ENCODE data around the gene PTPRM.

Gene PTPRM

GRCh38 chr18:7566244-7566566 lies 911 bp upstream of the PTPRM start:
- peak overlapping the region; percentile 62 for H3K4me3 ChIP-seq (ENCODE audit: insufficient read length, low read depth)
- H3K27me3 ChIP-seq (ENCODE audit: insufficient read depth, insufficient read length): peaks cover 24% of the 10 kb centered on the region

GRCh38 chr18:7567474-7568425 lies 634 bp downstream of the PTPRM start:
- H3K4me1 ChIP-seq (ENCODE audit: insufficient read depth, insufficient read length): no peaks in the 10 kb centered on the region
- peaks cover 24% of the 10 kb centered on the region for H3K27me3 ChIP-seq (ENCODE audit: insufficient read depth, insufficient read length)
- H3K9me3 ChIP-seq (ENCODE audit: insufficient read depth, low read length): peaks cover 29% of the 10 kb centered on the region; the same call in 1 of the 2 replicates
- TF ChIP-seq YY1 (IDR thresholded peaks at IDR 0.05; ENCODE audit: insufficient read depth, insufficient read length) (no peak), ZNF274 (IDR thresholded peaks at IDR 0.05; ENCODE audit: low read depth, low read length) (no peak), SUZ12 (IDR thresholded peaks at IDR 0.05; ENCODE audit: extremely low read depth, insufficient read depth, insufficient read length) (no peak)
- DNase-seq (ENCODE audit: low read depth, low spot score): no peak
- peak overlapping the region; percentile 80 for H3K9ac ChIP-seq (ENCODE audit: insufficient read length, low read depth)
- peak overlapping the region; percentile 62 for H3K4me3 ChIP-seq (ENCODE audit: insufficient read length, low read depth)
- H3K36me3 ChIP-seq (ENCODE audit: insufficient read depth, insufficient read length, low read length): no peaks in the 10 kb centered on the region

More at GRCh38 chr18:7566244-7566566, 911 bp upstream of the PTPRM start:
- Histone ChIP-seq H3K9me3 (ENCODE audit: insufficient read depth, low read length) (peaks cover 29% of the 10 kb centered on the region; the same call in 1 of the 2 replicates), H3K9ac (ENCODE audit: insufficient read length, low read depth) (peak overlapping the region; percentile 66), H3K4me1 (ENCODE audit: insufficient read depth, insufficient read length) (no peaks in the 10 kb centered on the region), H3K36me3 (ENCODE audit: insufficient read depth, insufficient read length, low read length) (no peaks in the 10 kb centered on the region)
- TF ChIP-seq YY1 (IDR thresholded peaks at IDR 0.05; ENCODE audit: insufficient read depth, insufficient read length) (no peak), SUZ12 (IDR thresholded peaks at IDR 0.05; ENCODE audit: extremely low read depth, insufficient read depth, insufficient read length) (no peak), ZNF274 (IDR thresholded peaks at IDR 0.05; ENCODE audit: low read depth, low read length) (no peak)
- no peak for DNase-seq (ENCODE audit: low read depth, low spot score)

GRCh38 chr18:7568426-7568825 lies 1.3 kb downstream of the PTPRM start:
- no peaks in the 10 kb centered on the region for H3K36me3 ChIP-seq (ENCODE audit: insufficient read depth, insufficient read length, low read length)
- H3K9me3 ChIP-seq (ENCODE audit: insufficient read depth, low read length): peaks cover 29% of the 10 kb centered on the region; the same call in 1 of the 2 replicates
- no peak for TF ChIP-seq ZNF274 (IDR thresholded peaks at IDR 0.05; ENCODE audit: low read depth, low read length)
- TF ChIP-seq SUZ12 (IDR thresholded peaks at IDR 0.05; ENCODE audit: extremely low read depth, insufficient read depth, insufficient read length): no peak
- no peak for TF ChIP-seq YY1 (IDR thresholded peaks at IDR 0.05; ENCODE audit: insufficient read depth, insufficient read length)
- peaks cover 24% of the 10 kb centered on the region for H3K27me3 ChIP-seq (ENCODE audit: insufficient read depth, insufficient read length)
- H3K4me1 ChIP-seq (ENCODE audit: insufficient read depth, insufficient read length): no peaks in the 10 kb centered on the region
- H3K9ac ChIP-seq (ENCODE audit: insufficient read length, low read depth): peak overlapping the region; percentile 80
- H3K4me3 ChIP-seq (ENCODE audit: insufficient read length, low read depth): peak overlapping the region; percentile 62
- no peak for DNase-seq (ENCODE audit: low read depth, low spot score)

- TF ChIP-seq ZNF274 (IDR thresholded peaks at IDR 0.05; ENCODE audit: low read depth, low read length): no peak
- TF ChIP-seq SUZ12 (IDR thresholded peaks at IDR 0.05; ENCODE audit: extremely low read depth, insufficient read depth, insufficient read length): no peak
- TF ChIP-seq YY1 (IDR thresholded peaks at IDR 0.05; ENCODE audit: insufficient read depth, insufficient read length): no peak
- Histone ChIP-seq H3K27me3 (ENCODE audit: insufficient read depth, insufficient read length) (peaks cover 8% of the 10 kb centered on the region), H3K4me1 (ENCODE audit: insufficient read depth, insufficient read length) (no peaks in the 10 kb centered on the region)
Observed at GRCh38 chr18:7571626-7572025, 4.5 kb downstream of the PTPRM start.

GRCh38 chr18:7572822-7573221 lies 5.7 kb downstream of the PTPRM start:
- H3K4me1 ChIP-seq (ENCODE audit: insufficient read depth, insufficient read length): no peaks in the 10 kb centered on the region
- no peak for DNase-seq (ENCODE audit: low read depth, low spot score)
- H3K27me3 ChIP-seq (ENCODE audit: insufficient read depth, insufficient read length): peaks cover 8% of the 10 kb centered on the region
- no peak for TF ChIP-seq ZNF274 (IDR thresholded peaks at IDR 0.05; ENCODE audit: low read depth, low read length)
- no peak overlapping the region for H3K9ac ChIP-seq (ENCODE audit: insufficient read length, low read depth)
- H3K36me3 ChIP-seq (ENCODE audit: insufficient read depth, insufficient read length, low read length): no peaks in the 10 kb centered on the region
- peaks cover 17% of the 10 kb centered on the region; the same call in 1 of the 2 replicates for H3K9me3 ChIP-seq (ENCODE audit: insufficient read depth, low read length)
- no peak overlapping the region for H3K4me3 ChIP-seq (ENCODE audit: insufficient read length, low read depth)

More at GRCh38 chr18:7571626-7572025, 4.5 kb downstream of the PTPRM start:
- Histone ChIP-seq H3K9me3 (ENCODE audit: insufficient read depth, low read length) (peaks cover 17% of the 10 kb centered on the region; the same call in 1 of the 2 replicates), H3K9ac (ENCODE audit: insufficient read length, low read depth) (no peak overlapping the region), H3K36me3 (ENCODE audit: insufficient read depth, insufficient read length, low read length) (no peaks in the 10 kb centered on the region), H3K4me3 (ENCODE audit: insufficient read length, low read depth) (no peak overlapping the region)
- DNase-seq (ENCODE audit: low read depth, low spot score): no peak

- no peak for DNase-seq (ENCODE audit: low read depth, low spot score)
- peaks cover 1% of the 10 kb centered on the region; the same call in 1 of the 2 replicates for H3K9me3 ChIP-seq (ENCODE audit: insufficient read depth, low read length)
- H3K9ac ChIP-seq (ENCODE audit: insufficient read length, low read depth): no peak overlapping the region
- H3K36me3 ChIP-seq (ENCODE audit: insufficient read depth, insufficient read length, low read length): no peaks in the 10 kb centered on the region
- TF ChIP-seq YY1 (IDR thresholded peaks at IDR 0.05; ENCODE audit: insufficient read depth, insufficient read length) (no peak), SUZ12 (IDR thresholded peaks at IDR 0.05; ENCODE audit: extremely low read depth, insufficient read depth, insufficient read length) (no peak), ZNF274 (IDR thresholded peaks at IDR 0.05; ENCODE audit: low read depth, low read length) (no peak)
- H3K4me1 ChIP-seq (ENCODE audit: insufficient read depth, insufficient read length): no peaks in the 10 kb centered on the region
- no peaks in the 10 kb centered on the region for H3K27me3 ChIP-seq (ENCODE audit: insufficient read depth, insufficient read length)
- H3K4me3 ChIP-seq (ENCODE audit: insufficient read length, low read depth): no peak overlapping the region
Observed at GRCh38 chr18:7575465-7576028, 8.4 kb downstream of the PTPRM start.

- no peaks in the 10 kb centered on the region for H3K4me1 ChIP-seq (ENCODE audit: insufficient read depth, insufficient read length)
- no peaks in the 10 kb centered on the region for H3K36me3 ChIP-seq (ENCODE audit: insufficient read depth, insufficient read length, low read length)
- H3K27me3 ChIP-seq (ENCODE audit: insufficient read depth, insufficient read length): no peaks in the 10 kb centered on the region
- DNase-seq (ENCODE audit: low read depth, low spot score): no peak
- H3K4me3 ChIP-seq (ENCODE audit: insufficient read length, low read depth): no peak overlapping the region
- TF ChIP-seq ZNF274 (IDR thresholded peaks at IDR 0.05; ENCODE audit: low read depth, low read length): no peak
- TF ChIP-seq SUZ12 (IDR thresholded peaks at IDR 0.05; ENCODE audit: extremely low read depth, insufficient read depth, insufficient read length): no peak
- TF ChIP-seq YY1 (IDR thresholded peaks at IDR 0.05; ENCODE audit: insufficient read depth, insufficient read length): no peak
- no peak overlapping the region for H3K9ac ChIP-seq (ENCODE audit: insufficient read length, low read depth)
- H3K9me3 ChIP-seq (ENCODE audit: insufficient read depth, low read length): no peaks in the 10 kb centered on the region
Observed at GRCh38 chr18:7576077-7576476, 9.0 kb downstream of the PTPRM start.
